GDM1 (cell line): Measurements from ENCODE around the gene KLHL22.
"Not testable (repeated sequence)": the region's sequence is repeated elsewhere in the genome, so short reads cannot be mapped to it uniquely, and the experiment has no call there.

Source experiments
- DNase-seq: peaks from one replicate; lab custom pipeline; 2025; lab: John Stamatoyannopoulos, UW

Gene KLHL22

GRCh38 chr22:20499769-20500168 lies 4.2 kb upstream of the KLHL22 start:
- no peak for DNase-seq

- DNase-seq: no peak
Observed at GRCh38 chr22:20498913-20499312, 3.3 kb upstream of the KLHL22 start.

- no peak for DNase-seq
Observed at GRCh38 chr22:20497426-20497825, 1.8 kb upstream of the KLHL22 start.

- peak; percentile 90 for DNase-seq
Observed at GRCh38 chr22:20495861-20496681, 476 bp upstream of the KLHL22 start.

- DNase-seq: no peak
Observed at GRCh38 chr22:20491346-20491745, 4.2 kb downstream of the KLHL22 start.

- no peak for DNase-seq
Observed at GRCh38 chr22:20490941-20491307, 4.7 kb downstream of the KLHL22 start.

- no peak for DNase-seq
Observed at GRCh38 chr22:20490183-20490940, 5.2 kb downstream of the KLHL22 start.

GRCh38 chr22:20488946-20489345 lies 6.6 kb downstream of the KLHL22 start:
- no peak for DNase-seq

- DNase-seq: no peak
Observed at GRCh38 chr22:20487715-20488114, 7.9 kb downstream of the KLHL22 start.

GRCh38 chr22:20486229-20486628 lies 9.4 kb downstream of the KLHL22 start:
- DNase-seq: no peak

GRCh38 chr22:20484948-20485683 lies 10.5 kb downstream of the KLHL22 start:
- no peak for DNase-seq

- DNase-seq: no peak
Observed at GRCh38 chr22:20483771-20484170, 11.8 kb downstream of the KLHL22 start.

GRCh38 chr22:20483143-20483506 lies 12.5 kb downstream of the KLHL22 start:
- DNase-seq: not testable (repeated sequence)

- no peak for DNase-seq
Observed at GRCh38 chr22:20479612-20480196, 15.9 kb downstream of the KLHL22 start.

- not testable (repeated sequence) for DNase-seq
Observed at GRCh38 chr22:20478059-20478458, 17.5 kb downstream of the KLHL22 start.

GRCh38 chr22:20475569-20475968 lies 20.0 kb downstream of the KLHL22 start:
- not testable (repeated sequence) for DNase-seq

- DNase-seq: no peak
Observed at GRCh38 chr22:20475115-20475436, 20.5 kb downstream of the KLHL22 start.

GRCh38 chr22:20472629-20473442 lies 22.8 kb downstream of the KLHL22 start:
- no peak for DNase-seq

- no peak for DNase-seq
Observed at GRCh38 chr22:20471126-20471833, 24.3 kb downstream of the KLHL22 start.

- not testable (repeated sequence) for DNase-seq
Observed at GRCh38 chr22:20470525-20470924, 25.1 kb downstream of the KLHL22 start.
